Measurements from ENCODE around the gene ARMH4.

The ARMH4 gene

DNA sequence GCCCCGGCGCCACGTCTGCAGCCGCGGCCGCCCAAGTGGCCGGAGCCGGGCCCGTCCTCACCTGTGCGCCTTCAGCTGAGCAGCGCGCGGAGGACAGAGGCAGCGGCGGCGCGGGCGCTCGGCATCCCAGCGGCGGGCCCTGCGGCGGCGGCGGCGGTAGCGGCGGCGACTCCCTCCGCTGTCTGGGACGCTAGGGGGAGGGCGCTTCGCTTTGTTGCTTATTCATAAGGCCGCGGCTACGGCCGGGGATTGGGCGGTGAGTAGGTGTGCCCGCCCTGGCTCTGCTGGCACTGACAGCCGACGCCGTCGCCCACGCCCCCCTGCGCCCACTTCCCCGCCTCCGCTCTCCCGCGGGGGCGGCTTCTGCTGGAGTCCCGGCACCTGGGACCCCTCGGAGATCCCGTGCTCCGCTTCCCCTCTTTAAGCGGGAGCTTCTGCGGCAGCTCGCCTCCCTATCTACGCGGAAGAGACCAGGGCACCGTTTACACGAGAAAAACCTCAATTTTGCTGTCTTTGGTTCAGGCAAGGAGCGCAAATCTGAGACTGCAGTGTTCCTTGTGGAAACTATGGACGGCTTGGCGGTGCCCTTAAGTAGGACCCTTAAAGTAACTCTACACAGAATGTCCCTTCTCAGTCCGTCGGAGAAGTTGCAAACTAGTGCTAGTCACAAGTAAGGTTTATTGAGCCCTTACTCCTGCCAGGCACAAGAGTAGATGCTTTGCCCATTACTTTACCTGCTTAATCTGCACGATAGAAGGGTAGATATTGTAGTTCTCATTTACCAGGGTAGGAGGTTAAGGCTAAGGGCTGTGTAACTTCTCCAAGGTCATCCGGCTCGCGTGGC lies at the start of gene ARMH4:
Gene ARMH4 (minus strand): TSS at position 200 of the 844 bp plus-strand sequence. CDS start 12,855 bp downstream, outside the sequence.
- DNase-seq: peak; percentile 82

- peak; percentile 6 for DNase-seq
Measured at GRCh38 chr14:58200846-58201245, 48.8 kb upstream of the ARMH4 start.

DNA sequence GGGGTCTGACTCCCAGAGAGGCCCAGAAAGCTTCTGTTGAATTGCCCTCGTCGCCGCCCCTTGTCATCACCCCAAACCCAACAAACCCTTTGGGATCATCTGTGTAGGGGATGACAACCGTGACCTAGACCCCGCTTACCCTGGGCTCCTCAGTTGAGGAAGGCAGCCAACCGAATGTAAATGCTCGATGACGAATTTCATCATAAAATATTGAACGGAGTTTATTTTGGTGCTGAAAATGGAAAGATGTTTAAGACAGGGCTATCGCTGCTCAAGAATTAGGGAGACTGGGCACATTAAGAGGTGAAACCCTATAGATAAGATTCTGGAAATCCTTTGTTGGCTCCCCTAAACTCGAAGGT lies 48.4 kb upstream of the ARMH4 start:
- no peak for DNase-seq

DNA sequence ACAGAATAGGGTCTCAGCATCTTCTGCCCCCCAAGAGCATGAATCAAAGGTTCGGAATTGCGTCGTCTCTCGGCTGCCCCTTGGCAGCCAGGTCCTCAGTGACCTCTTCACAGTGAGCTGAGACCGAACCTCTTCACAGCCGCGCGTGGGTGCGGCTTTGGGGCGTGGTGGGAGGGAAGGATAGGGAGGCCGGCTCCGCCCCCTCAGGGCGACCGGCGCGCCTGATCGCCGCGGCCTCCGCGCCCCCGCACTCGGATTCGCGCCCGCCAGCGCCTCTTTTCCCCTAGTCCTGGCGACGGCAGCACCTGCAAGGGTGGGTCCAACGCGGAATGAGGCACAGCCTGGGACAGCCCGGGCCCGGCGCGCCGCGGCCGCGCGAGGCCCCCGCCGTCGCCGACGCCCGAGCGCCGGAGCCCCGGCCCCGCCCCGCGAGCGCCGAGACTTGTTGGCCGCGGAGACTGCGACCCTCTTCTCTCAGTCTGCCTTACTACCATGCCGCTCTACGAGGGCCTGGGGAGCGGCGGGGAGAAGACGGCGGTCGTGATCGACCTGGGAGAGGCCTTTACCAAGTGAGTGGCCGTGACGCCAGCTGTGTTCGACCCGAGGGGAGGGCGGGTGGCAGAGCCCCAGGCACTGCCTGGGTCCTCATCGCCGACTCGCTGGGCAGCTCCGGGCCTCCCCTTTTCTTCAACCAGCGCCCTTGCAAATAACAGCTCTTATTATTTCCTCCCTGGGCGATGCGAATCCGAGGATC lies 47.9 kb upstream of the ARMH4 start, which contains the start of gene ACTR10:
Gene ACTR10 (plus strand): TSS at position 424 of the 754 bp plus-strand sequence. CDS start 69 bp downstream, at position 493.
- peak; percentile 84 for DNase-seq

DNA sequence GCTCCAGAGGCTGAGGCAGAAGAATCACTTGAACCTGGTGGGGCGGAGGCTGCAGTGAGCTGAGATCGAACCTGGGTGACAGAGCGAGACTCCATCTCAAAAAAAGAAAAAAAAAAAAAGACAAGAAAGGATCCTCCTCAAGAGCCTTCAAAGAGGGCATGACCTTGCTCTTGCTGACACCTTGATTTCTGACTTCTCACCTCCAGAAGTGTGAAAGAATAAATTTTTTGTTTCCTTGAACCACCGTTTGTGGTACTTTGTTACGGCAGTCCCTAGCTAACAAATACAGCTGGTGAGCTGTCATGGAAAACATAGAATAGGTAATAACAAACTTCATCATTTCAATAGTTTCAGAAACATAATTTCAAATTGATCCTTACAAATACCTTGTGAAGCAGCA lies 46.1 kb upstream of the ARMH4 start:
- no peak for DNase-seq

DNA sequence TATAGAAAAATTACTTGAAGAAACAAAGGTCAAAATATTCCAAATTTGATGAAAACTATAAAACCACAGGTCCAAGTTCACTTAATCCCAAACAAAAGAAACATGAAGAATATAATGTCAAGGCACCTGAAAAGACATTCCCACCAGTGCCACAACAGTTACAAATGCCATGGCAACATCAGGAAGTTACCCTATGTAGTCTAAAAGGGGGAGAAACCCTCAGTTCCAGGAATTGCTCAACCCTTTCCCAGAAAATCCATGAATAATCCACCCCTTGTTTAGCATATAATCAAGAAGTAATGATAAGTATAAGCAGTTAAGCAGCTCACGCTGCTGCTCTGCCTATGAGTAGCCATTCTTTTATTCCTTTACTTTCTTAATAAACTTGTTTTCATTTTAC lies 44.2 kb upstream of the ARMH4 start:
- no peak for DNase-seq

- no peak for DNase-seq
Measured at GRCh38 chr14:58193542-58193941, 41.5 kb upstream of the ARMH4 start.

GRCh38 chr14:58191763-58192601 lies 40.0 kb upstream of the ARMH4 start:
- DNase-seq: no peak

DNA sequence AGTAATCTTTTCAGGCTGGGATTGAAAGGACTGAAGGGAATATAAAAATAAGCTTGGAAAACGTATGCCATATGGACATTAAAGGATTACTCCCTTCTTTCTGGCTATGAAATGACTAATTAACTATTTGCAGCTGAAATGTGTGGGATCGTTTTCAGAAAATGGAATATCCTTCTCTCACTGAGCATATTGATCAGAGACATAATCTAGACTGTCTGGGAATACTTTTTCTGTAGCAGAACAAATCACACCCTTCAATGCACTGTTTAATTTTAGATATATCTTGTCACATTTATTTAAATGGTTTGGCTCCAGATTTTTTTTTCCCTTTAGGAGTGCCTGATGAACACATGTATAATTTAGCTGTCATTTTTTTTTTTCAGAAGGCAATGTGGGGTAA lies 37.2 kb upstream of the ARMH4 start:
- no peak for DNase-seq

- no peak for DNase-seq
Measured at GRCh38 chr14:58177125-58177524, 25.1 kb upstream of the ARMH4 start.

DNA sequence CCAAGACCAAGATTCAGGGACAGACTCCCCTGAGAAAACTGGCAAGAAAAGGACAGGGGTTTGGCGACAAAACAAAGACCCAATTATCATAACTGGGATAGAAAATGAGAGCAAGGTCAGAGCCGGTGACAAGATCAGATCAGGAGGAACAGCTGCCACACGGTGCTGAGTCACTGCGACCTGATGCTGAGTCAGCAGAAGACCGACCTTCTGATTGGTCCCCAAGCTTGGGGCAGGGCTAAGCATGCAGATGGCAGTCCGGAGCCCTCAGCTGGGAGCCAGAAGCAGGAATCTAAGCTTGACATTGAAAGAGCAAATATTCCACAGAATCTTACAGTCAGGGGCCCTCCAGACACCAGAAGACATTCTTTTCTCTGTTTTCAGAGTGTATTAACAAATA lies 19.1 kb upstream of the ARMH4 start:
- DNase-seq: peak; percentile 78

DNA sequence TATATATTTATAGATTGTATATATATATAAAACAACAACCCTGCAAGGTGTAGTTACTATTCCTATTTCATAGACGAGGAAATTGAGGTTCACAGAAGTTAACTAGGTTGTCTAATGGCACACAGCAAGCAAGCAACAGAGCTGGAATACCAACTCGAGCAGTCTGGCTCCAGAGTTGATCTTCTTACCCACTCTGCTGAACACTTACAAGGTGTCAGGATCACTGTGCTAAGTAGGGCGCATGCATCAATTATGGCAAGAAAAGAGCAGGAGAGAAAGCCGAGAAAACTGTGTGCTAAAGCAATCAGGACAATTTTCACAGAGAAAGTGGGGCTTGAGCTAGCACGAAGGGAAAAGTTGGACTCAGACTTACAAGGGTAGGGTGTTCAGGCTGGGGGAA lies 15.9 kb upstream of the ARMH4 start:
- DNase-seq: no peak

DNA sequence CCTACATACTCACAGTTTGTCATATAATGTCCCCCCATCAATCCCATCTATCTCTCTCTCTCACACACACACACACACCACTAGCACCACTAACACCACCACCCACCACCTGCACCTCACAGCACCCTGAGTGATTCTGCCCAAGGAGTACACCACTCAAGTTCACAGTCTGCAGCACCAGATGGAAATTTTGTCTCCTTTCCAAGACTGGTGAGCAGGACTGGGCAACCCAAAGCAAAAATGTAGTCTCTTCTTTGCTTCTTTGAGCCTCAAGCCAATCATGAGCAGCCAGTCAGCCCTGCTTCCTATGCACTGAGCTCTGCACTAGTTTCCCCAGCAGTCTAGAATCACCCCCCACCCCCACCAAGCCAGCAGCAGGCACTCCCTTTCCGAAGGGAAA lies 15.0 kb upstream of the ARMH4 start:
- no peak for DNase-seq

GRCh38 chr14:58166005-58166983 lies 14.3 kb upstream of the ARMH4 start:
- peak; percentile 82 for DNase-seq

GRCh38 chr14:58160561-58160960 lies 8.5 kb upstream of the ARMH4 start:
- DNase-seq: no peak

- peak; percentile 31 for DNase-seq
Measured at GRCh38 chr14:58151133-58152013, 640 bp downstream of the ARMH4 start.

- no peak for DNase-seq
Measured at GRCh38 chr14:58150243-58150805, 1.7 kb downstream of the ARMH4 start.

- no peak for DNase-seq
Measured at GRCh38 chr14:58149196-58149595, 2.8 kb downstream of the ARMH4 start.

DNA sequence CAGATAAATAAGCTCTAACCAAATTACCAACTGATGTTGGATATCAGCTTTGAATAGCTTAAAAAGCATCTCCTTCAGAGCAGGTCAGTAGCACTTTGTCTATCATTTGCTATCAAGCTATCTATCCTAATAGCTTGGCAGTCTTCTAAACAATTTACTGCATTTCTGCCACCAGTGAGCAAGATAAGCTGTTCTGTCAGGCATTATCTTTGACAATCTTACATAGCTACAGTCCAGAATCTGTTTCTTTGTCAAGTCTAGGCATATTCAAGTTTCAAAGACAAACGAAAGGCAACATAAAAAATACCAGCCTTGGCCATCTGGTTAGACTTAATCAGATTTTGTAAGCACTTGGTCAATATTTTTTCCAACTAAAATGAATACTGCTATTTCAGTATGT lies 5.6 kb downstream of the ARMH4 start:
- no peak for DNase-seq

DNA sequence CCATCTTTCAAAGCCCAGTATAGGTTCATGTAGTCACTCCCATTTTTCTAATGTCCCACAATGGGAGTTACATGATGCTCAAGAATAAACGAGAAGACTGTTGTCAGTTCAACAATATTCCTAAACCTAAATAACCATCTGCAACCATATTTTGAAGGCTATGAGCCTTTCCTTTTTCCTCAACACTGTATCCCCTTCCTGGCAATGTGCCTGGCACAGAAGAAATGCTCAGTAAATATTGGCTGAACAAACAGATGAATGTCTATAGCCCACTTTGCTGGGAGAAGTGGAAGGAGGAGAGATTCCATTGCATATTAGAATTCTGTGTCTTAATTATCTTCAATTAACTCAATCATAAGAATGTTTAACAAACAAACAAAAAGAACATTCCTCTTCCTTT lies 6.1 kb downstream of the ARMH4 start:
- DNase-seq: no peak

DNA sequence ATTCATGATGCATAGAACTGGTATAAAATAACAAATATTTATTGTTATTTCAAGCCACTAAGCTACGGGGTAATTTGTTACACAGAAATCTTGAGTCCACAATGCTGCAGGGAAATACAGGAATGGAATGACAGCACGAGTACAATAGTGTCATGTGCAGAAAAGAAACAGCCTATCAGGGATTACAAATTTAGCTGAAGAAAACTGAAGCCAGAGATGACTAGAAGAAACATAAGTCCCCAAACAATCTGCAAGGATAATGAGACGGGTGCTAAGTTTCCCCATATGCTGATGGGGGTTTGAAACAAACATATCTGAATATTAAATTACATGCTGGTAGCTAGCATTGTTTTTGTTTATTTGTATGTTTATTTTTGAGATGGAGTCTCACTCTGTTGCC lies 8.9 kb downstream of the ARMH4 start:
- DNase-seq: no peak

Measured in EL (cell line).